Tibial artery (tissue), 4 donors: Measurements from ENCODE around the gene PAIP2B.
"Not testable (repeated sequence)": the region's sequence is repeated elsewhere in the genome, so short reads cannot be mapped to it uniquely, and the experiment has no call there.

Experiments
- DNase-seq, 2 donors: peaks; one replicate each; pipeline ENCODE4 v3.0.0-alpha.2; 2019
- H3K27ac ChIP-seq, 2 donors: fragments of 200-600 bp; sonication (generic) in 1 of 2; 1 replicate in 1 of 2; 2 replicates in 1 of 2; pipeline ENCODE4 v1.5.1; 2018 to 2019; ENCODE audit warnings: mild to moderate bottlenecking in 1 of 2
- H3K27me3 ChIP-seq, 2 donors: fragments of 200-600 bp; sonication (generic) in 1 of 2; one replicate each; pipeline versions ENCODE4 v1.5.1 to v1.6.0; 2016 to 2019
- H3K36me3 ChIP-seq, 3 donors: fragments of 200-600 bp; sonication (generic) in 2 of 3; one replicate each; pipeline ENCODE4 v1.5.1; 2016 to 2019; ENCODE audit warnings: mild to moderate bottlenecking in 2 of 3
- H3K4me1 ChIP-seq, 4 donors: fragments of 200-600 bp; sonication (generic) in 2 of 4; 1 replicate in 3 of 4; 2 replicates in 1 of 4; pipeline ENCODE4 v1.5.1; 2016 to 2019
- H3K4me3 ChIP-seq, 2 donors: fragments of 200-600 bp; sonication (generic) in 1 of 2; 1 replicate in 1 of 2; 2 replicates in 1 of 2; pipeline ENCODE4 v1.5.1; 2018 to 2019; ENCODE audit warnings: mild to moderate bottlenecking in 2 of 2
- H3K9me3 ChIP-seq, 3 donors: fragments of 200-600 bp; sonication (generic) in 1 of 3; one replicate each; pipeline ENCODE4 v1.5.1; 2016 to 2019
- CTCF ChIP-seq, 2 experiments: fragments of 200-600 bp in 1 of 2; fragments of 450-650 bp in 1 of 2; IDR thresholded peaks; one replicate each; pipeline ENCODE4 v1.5.1; 2017 to 2019; ENCODE audit warnings: antibody characterized with exemption in 2 of 2, mild to moderate bottlenecking in 1 of 2, moderate library complexity in 1 of 2
- intact Hi-C: fragments of 100-400 bp; cut with DNase I; formaldehyde crosslinking; loops from one replicate; pipeline ENCODE4 v1.15.0; 2023; ENCODE audit warnings: low total_unique reads

The PAIP2B gene

GRCh38 chr2:71206271-71206670 is 20.6 kb downstream of the PAIP2B start:
- Histone ChIP-seq H3K27me3 (no peaks in the 10 kb centered on the region), H3K36me3 (peaks cover 9 to 12% (median 11%) of the 10 kb centered on the region in 3 donors), H3K27ac (no peak overlapping the region), H3K4me1 (no peaks in the 10 kb centered on the region), H3K9me3 (no peaks in the 10 kb centered on the region), H3K4me3 (no peak overlapping the region)
- DNase-seq: no peak
- intact Hi-C loops: no loop called here
- no peak for TF ChIP-seq CTCF (IDR thresholded peaks at IDR 0.05)

GRCh38 chr2:71191570-71191943 is 35.3 kb downstream of the PAIP2B start:
- no peak for TF ChIP-seq CTCF (IDR thresholded peaks at IDR 0.05)
- Histone ChIP-seq H3K27ac (no peak overlapping the region), H3K27me3 (no peaks in the 10 kb centered on the region), H3K36me3 (peaks cover 0 to 15% (median 0%) of the 10 kb centered on the region in 3 donors), H3K4me3 (no peak overlapping the region), H3K9me3 (no peaks in the 10 kb centered on the region), H3K4me1 (no peaks in the 10 kb centered on the region)
- intact Hi-C loops: no loop called here
- DNase-seq: no peak

GRCh38 chr2:71190656-71191569 is 36.0 kb downstream of the PAIP2B start:
- no peaks in the 10 kb centered on the region for H3K4me1 ChIP-seq
- H3K9me3 ChIP-seq: no peaks in the 10 kb centered on the region
- no peaks in the 10 kb centered on the region for H3K27me3 ChIP-seq
- intact Hi-C loops: no loop called here
- H3K36me3 ChIP-seq: peaks cover 0 to 15% (median 0%) of the 10 kb centered on the region in 3 donors
- TF ChIP-seq CTCF (IDR thresholded peaks at IDR 0.05): no peak
- no peak overlapping the region for H3K4me3 ChIP-seq
- DNase-seq: no peak
- no peak overlapping the region for H3K27ac ChIP-seq

GRCh38 chr2:71187589-71187988 is 39.3 kb downstream of the PAIP2B start:
- Histone ChIP-seq H3K27me3 (no peaks in the 10 kb centered on the region), H3K9me3 (no peaks in the 10 kb centered on the region), H3K4me3 (no peak overlapping the region), H3K27ac (no peak overlapping the region), H3K4me1 (no peaks in the 10 kb centered on the region), H3K36me3 (peaks cover 0 to 20% (median 0%) of the 10 kb centered on the region in 3 donors)
- intact Hi-C loops: no loop called here
- no peak for TF ChIP-seq CTCF (IDR thresholded peaks at IDR 0.05)
- DNase-seq: no peak

- H3K36me3 ChIP-seq: peaks cover 0 to 20% (median 0%) of the 10 kb centered on the region in 3 donors
- no peak overlapping the region for H3K27ac ChIP-seq
- H3K4me1 ChIP-seq: no peaks in the 10 kb centered on the region
- H3K27me3 ChIP-seq: no peaks in the 10 kb centered on the region
- H3K9me3 ChIP-seq: no peaks in the 10 kb centered on the region
- intact Hi-C loops: no loop called here
- no peak overlapping the region for H3K4me3 ChIP-seq
- DNase-seq: no peak
- TF ChIP-seq CTCF (IDR thresholded peaks at IDR 0.05): no peak
These were observed 39.9 kb downstream of the PAIP2B start for GRCh38 chr2:71186973-71187372.

GRCh38 chr2:71183306-71184115 is 43.4 kb downstream of the PAIP2B start:
- H3K36me3 ChIP-seq: peaks cover 0 to 19% (median 0%) of the 10 kb centered on the region in 3 donors
- H3K27me3 ChIP-seq, H3K4me1 ChIP-seq, H3K27ac ChIP-seq, H3K9me3 ChIP-seq, DNase-seq, intact Hi-C loops, H3K4me3 ChIP-seq: not testable (repeated sequence)
